Erythroblast (primary cell): ENCODE data around the gene XXYLT1.

Experiments used
- GATA1 ChIP-seq: IDR thresholded peaks from 2 replicates; pipeline ENCODE4 v1.6.1; 2011; ENCODE audit warnings: low read depth, mild to moderate bottlenecking, control low read depth, low read length, moderate library complexity
- POLR2A ChIP-seq: IDR thresholded peaks from 2 replicates; pipeline ENCODE4 v1.6.1; 2011; ENCODE audit warnings: mild to moderate bottlenecking, low read length

GRCh38 chr3:195183071-195183776 lies 87.7 kb downstream of the XXYLT1 start:
- TF ChIP-seq POLR2A: no peak
- no peak for TF ChIP-seq GATA1
